Measurements from ENCODE around the gene SART3. TPM values are rescaled to one million over a fixed set of nuclear protein-coding genes. Genes with fewer than 3 reads are reported as not detected.

The SART3 gene
- total RNA-seq, 2 donors from 2014 or later, result 33.4 to 44.4 TPM

GRCh38 chr12:108584456-108585065 lies 23.6 kb upstream of the SART3 start:
- H3K4me3 ChIP-seq, result no peak overlapping the region
- no peaks in the 10 kb centered on the region for H3K27me3 ChIP-seq
- no peaks in the 10 kb centered on the region for H3K9me3 ChIP-seq
- DNase-seq (ENCODE audit: low spot score), result no peak
- peaks cover 0 to 7% of the 10 kb centered on the region in 2 donors for H3K4me1 ChIP-seq
- TF ChIP-seq, protein P1, sequence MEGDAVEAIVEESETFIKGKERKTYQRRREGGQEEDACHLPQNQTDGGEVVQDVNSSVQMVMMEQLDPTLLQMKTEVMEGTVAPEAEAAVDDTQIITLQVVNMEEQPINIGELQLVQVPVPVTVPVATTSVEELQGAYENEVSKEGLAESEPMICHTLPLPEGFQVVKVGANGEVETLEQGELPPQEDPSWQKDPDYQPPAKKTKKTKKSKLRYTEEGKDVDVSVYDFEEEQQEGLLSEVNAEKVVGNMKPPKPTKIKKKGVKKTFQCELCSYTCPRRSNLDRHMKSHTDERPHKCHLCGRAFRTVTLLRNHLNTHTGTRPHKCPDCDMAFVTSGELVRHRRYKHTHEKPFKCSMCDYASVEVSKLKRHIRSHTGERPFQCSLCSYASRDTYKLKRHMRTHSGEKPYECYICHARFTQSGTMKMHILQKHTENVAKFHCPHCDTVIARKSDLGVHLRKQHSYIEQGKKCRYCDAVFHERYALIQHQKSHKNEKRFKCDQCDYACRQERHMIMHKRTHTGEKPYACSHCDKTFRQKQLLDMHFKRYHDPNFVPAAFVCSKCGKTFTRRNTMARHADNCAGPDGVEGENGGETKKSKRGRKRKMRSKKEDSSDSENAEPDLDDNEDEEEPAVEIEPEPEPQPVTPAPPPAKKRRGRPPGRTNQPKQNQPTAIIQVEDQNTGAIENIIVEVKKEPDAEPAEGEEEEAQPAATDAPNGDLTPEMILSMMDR (IDR thresholded peaks at IDR 0.05), result no peak
- no peak overlapping the region for H3K27ac ChIP-seq
- H3K36me3 ChIP-seq, result no peaks in the 10 kb centered on the region

- TF ChIP-seq, protein P1 (IDR thresholded peaks at IDR 0.05), result no peak
- no peaks in the 10 kb centered on the region for H3K27me3 ChIP-seq
- no peak overlapping the region for H3K4me3 ChIP-seq
- no peak for DNase-seq (ENCODE audit: low spot score)
- H3K4me1 ChIP-seq, result peaks cover 0 to 7% of the 10 kb centered on the region in 2 donors
- H3K27ac ChIP-seq, result no peak overlapping the region
- no peaks in the 10 kb centered on the region for H3K36me3 ChIP-seq
- H3K9me3 ChIP-seq, result no peaks in the 10 kb centered on the region
These were observed 23.0 kb upstream of the SART3 start for GRCh38 chr12:108583991-108584390.

- TF ChIP-seq, protein P1 (IDR thresholded peaks at IDR 0.05), result no peak
- no peak overlapping the region for H3K4me3 ChIP-seq
- H3K9me3 ChIP-seq, result no peaks in the 10 kb centered on the region
- no peaks in the 10 kb centered on the region for H3K27me3 ChIP-seq
- H3K4me1 ChIP-seq, result peaks cover 0 to 7% of the 10 kb centered on the region in 2 donors
- no peaks in the 10 kb centered on the region for H3K36me3 ChIP-seq
- H3K27ac ChIP-seq, result no peak overlapping the region
- DNase-seq (ENCODE audit: low spot score), result no peak
These were observed 22.2 kb upstream of the SART3 start for GRCh38 chr12:108582978-108583770.

DNA sequence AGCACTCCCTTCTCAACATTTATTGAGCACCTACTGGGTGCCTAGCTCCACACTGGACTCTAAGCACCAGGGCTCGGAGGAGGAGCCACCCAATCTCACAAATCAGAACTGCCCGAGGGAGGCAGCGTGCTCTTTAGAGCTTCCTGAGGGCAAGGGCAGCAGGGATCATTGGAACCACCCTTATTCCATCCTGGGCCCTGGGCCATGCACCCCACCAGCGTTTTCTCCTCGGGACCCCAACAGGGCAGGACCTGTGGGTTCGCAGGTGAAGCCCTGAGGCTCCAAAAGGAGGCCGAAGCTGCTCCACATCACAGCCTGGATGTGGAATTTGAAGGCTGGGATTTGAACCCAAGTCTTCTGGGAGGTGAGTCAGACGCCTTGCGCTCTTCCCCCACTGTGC lies 21.5 kb upstream of the SART3 start:
- DNase-seq (ENCODE audit: low spot score), result no peak
- Histone ChIP-seq H3K27ac (no peak overlapping the region), H3K27me3 (no peaks in the 10 kb centered on the region), H3K36me3 (no peaks in the 10 kb centered on the region), H3K4me1 (peaks cover 0 to 7% of the 10 kb centered on the region in 2 donors), H3K4me3 (no peak overlapping the region), H3K9me3 (no peaks in the 10 kb centered on the region)
- TF ChIP-seq, protein P1 (IDR thresholded peaks at IDR 0.05), result no peak

GRCh38 chr12:108581311-108582227 lies 20.6 kb upstream of the SART3 start:
- Histone ChIP-seq H3K9me3 (no peaks in the 10 kb centered on the region), H3K4me1 (peaks cover 0 to 12% of the 10 kb centered on the region in 2 donors), H3K4me3 (no peak overlapping the region), H3K36me3 (no peaks in the 10 kb centered on the region), H3K27ac (peak overlapping the region in 1 of 2 donors; percentile 11), H3K27me3 (no peaks in the 10 kb centered on the region)
- no peak for DNase-seq (ENCODE audit: low spot score)
- TF ChIP-seq, protein P1 (IDR thresholded peaks at IDR 0.05), result no peak

Data from right atrium auricular region (tissue), 2 donors.